HCT116 (cell line): ENCODE measurements around the gene SLAMF1. TPM values are rescaled to one million over a fixed set of nuclear protein-coding genes. Genes with fewer than 3 reads are reported as not detected.

Experiments
- ATAC-seq: fragments of 200-7000 bp; cut with Tn5 transposase; 2 replicates; pipeline ENCODE4 v1.9.1; 2020; ENCODE audit warnings: mild to moderate bottlenecking, moderate library complexity
- BruUV-seq: library from RNA; stranded (reverse); fragments of 400-500 nt; replicated peaks from 2 replicates; lab custom pipeline; 2021; lab: Mats Ljungman, UMichigan
- CTCF ChIA-PET: fragments of 300-600 bp; sonication (Branson Sonifier 250); formaldehyde crosslinking; loops from one replicate; lab custom pipeline; 2021; ENCODE audit warnings: antibody characterized with exemption; lab: Charles Lee
- POLR2A ChIA-PET: fragments of 300-600, 350-600 bp; sonication (Branson Sonifier 250); formaldehyde crosslinking; loops from one replicate; lab custom pipeline; 2021; ENCODE audit warnings: antibody characterized with exemption; lab: Charles Lee
- RAD21 ChIA-PET, 2 experiments: fragments of 300-600 bp; sonication (Branson Sonifier 250); formaldehyde crosslinking; loops; one replicate each; lab custom pipeline; 2023; ENCODE audit warnings: low total read pairs in 2 of 2; ENCODE audit not compliant: uncharacterized antibody in 2 of 2, unreplicated experiment in 2 of 2, low non-redundant PET in 1 of 2; lab: Charles Lee
- DNase-seq: peaks from one replicate; pipeline ENCODE4 v3.0.0-alpha.2; 2010; ENCODE audit warnings: low read depth, low spot score
- H2AFZ ChIP-seq: fragments of 200-600 bp; shearing (Covaris generic), sonication (generic); 2 replicates; pipeline ENCODE4 v1.6.1; 2017; ENCODE audit warnings: low read depth, mixed run types, mixed read lengths, antibody characterized with exemption, low read length; ENCODE audit not compliant: poor library complexity, severe bottlenecking
- H3K27ac ChIP-seq: 2 replicates; pipeline ENCODE4 v1.5.1; 2012; ENCODE audit warnings: low read depth, low read length
- H3K27me3 ChIP-seq: fragments of 200-600 bp; sonication (generic); 2 replicates; pipeline ENCODE4 v1.6.1; 2016; ENCODE audit warnings: mixed run types, low read length, mixed read lengths; ENCODE audit not compliant: insufficient read depth
- H3K36me3 ChIP-seq, 2 experiments: fragments of 200-500 bp in 1 of 2; fragments of 200-600 bp in 1 of 2; sonication (Bioruptor generic) in 1 of 2; sonication (generic) in 1 of 2; 2 replicates each; pipeline versions ENCODE4 v1.5.1 to v1.6.1; 2014 to 2016; ENCODE audit warnings: low read length in 2 of 2, inconsistent platforms in 1 of 2, mixed read lengths in 1 of 2, mixed run types in 1 of 2; ENCODE audit not compliant: insufficient read depth in 2 of 2, control insufficient read depth in 1 of 2
- H3K4me1 ChIP-seq, 2 experiments: fragments of 200-600 bp in 1 of 2; sonication (generic) in 1 of 2; 2 replicates each; pipeline versions ENCODE4 v1.5.1 to v1.6.1; 2012 to 2017; ENCODE audit warnings: low read length in 2 of 2, inconsistent platforms in 1 of 2, mild to moderate bottlenecking in 1 of 2, mixed read lengths in 1 of 2, mixed run types in 1 of 2, moderate library complexity in 1 of 2; ENCODE audit not compliant: insufficient read depth in 2 of 2, control insufficient read depth in 1 of 2
- H3K4me2 ChIP-seq: fragments of 200-600 bp; sonication (generic); 2 replicates; pipeline ENCODE4 v1.6.1; 2017; ENCODE audit warnings: mixed run types, low read length, mixed read lengths
- H3K4me3 ChIP-seq, 2 experiments: fragments of 200-600 bp in 1 of 2; sonication (generic) in 1 of 2; replicated peaks in 1 of 2; 2 replicates each; pipeline ENCODE4 v1.5.1; 2011 to 2016; ENCODE audit warnings: low read length in 2 of 2, control low read depth in 1 of 2, low read depth in 1 of 2, mild to moderate bottlenecking in 1 of 2, mixed read lengths in 1 of 2, mixed run types in 1 of 2
- H3K79me2 ChIP-seq: fragments of 200-600 bp; sonication (generic); 2 replicates; pipeline ENCODE4 v1.6.1; 2017; ENCODE audit warnings: mild to moderate bottlenecking, mixed run types, low read length, moderate library complexity, mixed read lengths; ENCODE audit not compliant: insufficient read depth
- H3K9ac ChIP-seq: fragments of 200-600 bp; sonication (generic); 2 replicates; pipeline ENCODE4 v1.6.1; 2016; ENCODE audit warnings: low read length, mixed read lengths
- H3K9me2 ChIP-seq: fragments of 200-600 bp; sonication (generic), shearing (Covaris generic); 2 replicates; pipeline ENCODE4 v1.6.1; 2017; ENCODE audit warnings: mixed run types, mild to moderate bottlenecking, moderate library complexity; ENCODE audit not compliant: insufficient read depth
- H3K9me3 ChIP-seq, 2 experiments: fragments of 200-500 bp in 1 of 2; fragments of 200-600 bp in 1 of 2; sonication (Bioruptor generic) in 1 of 2; sonication (generic) in 1 of 2; 2 replicates each; pipeline ENCODE4 v1.6.1; 2014 to 2017; ENCODE audit warnings: low read length in 2 of 2, mixed read lengths in 2 of 2, inconsistent platforms in 1 of 2, low read depth in 1 of 2, mild to moderate bottlenecking in 1 of 2, mixed run types in 1 of 2, moderate library complexity in 1 of 2; ENCODE audit not compliant: control insufficient read depth in 1 of 2, insufficient read depth in 1 of 2
- H4K20me1 ChIP-seq: fragments of 200-600 bp; sonication (generic), shearing (Covaris generic); 2 replicates; pipeline ENCODE4 v1.6.1; 2017; ENCODE audit warnings: mixed run types, mild to moderate bottlenecking, moderate library complexity; ENCODE audit not compliant: insufficient read depth
- CEBPB ChIP-seq: IDR thresholded peaks from 2 replicates; pipeline ENCODE4 v1.6.1; 2012; ENCODE audit warnings: low read depth
- EZH2 ChIP-seq: fragments of 200-600 bp; sonication (generic); IDR thresholded peaks from 2 replicates; pipeline ENCODE4 v1.6.1; 2017; ENCODE audit warnings: antibody characterized with exemption, mixed run types
- FOSL1 ChIP-seq: IDR thresholded peaks from 2 replicates; pipeline ENCODE4 v1.6.1; 2012; ENCODE audit warnings: low read depth
- JUND ChIP-seq: IDR thresholded peaks from 2 replicates; pipeline ENCODE4 v1.6.1; 2012
- POLR2A ChIP-seq: IDR thresholded peaks from 2 replicates; pipeline ENCODE4 v1.7.0; 2011; ENCODE audit warnings: borderline replicate concordance; ENCODE audit not compliant: insufficient read depth, insufficient read length; ENCODE audit errors: extremely low read depth
- POLR2AphosphoS5 ChIP-seq: IDR thresholded peaks from 2 replicates; pipeline ENCODE4 v1.6.1; 2011; ENCODE audit warnings: mild to moderate bottlenecking, low read depth, low read length, moderate library complexity
- RAD21 ChIP-seq: IDR thresholded peaks from 2 replicates; pipeline ENCODE4 v1.6.1; 2012; ENCODE audit warnings: low read depth, mild to moderate bottlenecking
- REST ChIP-seq: IDR thresholded peaks from 2 replicates; pipeline ENCODE4 v1.6.1; 2012; ENCODE audit warnings: low read depth
- SP1 ChIP-seq: IDR thresholded peaks from 2 replicates; pipeline ENCODE4 v1.6.1; 2012; ENCODE audit warnings: low read depth
- SRF ChIP-seq: IDR thresholded peaks from 2 replicates; pipeline ENCODE4 v1.6.1; 2012; ENCODE audit warnings: low read depth
- TCF7L2 ChIP-seq: IDR thresholded peaks from 2 replicates; pipeline ENCODE4 v1.7.0; 2011; ENCODE audit warnings: borderline replicate concordance, inconsistent platforms; ENCODE audit not compliant: insufficient read depth, insufficient read length; ENCODE audit errors: extremely low read depth
- ZBTB33 ChIP-seq: IDR thresholded peaks from 2 replicates; pipeline ENCODE4 v1.6.1; 2011; ENCODE audit warnings: mild to moderate bottlenecking, low read length, moderate library complexity; ENCODE audit not compliant: insufficient replicate concordance; ENCODE audit errors: extremely low read depth
- ZNF274 ChIP-seq: fragments of 200-500 bp; sonication (Bioruptor generic); IDR thresholded peaks from 2 replicates; pipeline ENCODE4 v1.6.1; 2014; ENCODE audit warnings: mild to moderate bottlenecking, low read depth, low read length, inconsistent platforms
- intact Hi-C: fragments of 100-400 bp; cut with micrococcal nuclease; formaldehyde crosslinking; loops from 2 replicates; pipeline ENCODE4 v1.10.0; 2022
- total RNA-seq: library from RNA; stranded (reverse); gene quantifications from one replicate; pipeline ENCODE4 v1.2.1, GENCODE V29; 2021; ENCODE audit not compliant: unreplicated experiment

Gene SLAMF1
- total RNA-seq, 1 experiment from 2014 or later: 0.30 TPM

GRCh38 chr1:160608514-160608913 lies 38.3 kb downstream of the SLAMF1 start:
- Histone ChIP-seq H3K27ac (no peak overlapping the region), H3K9ac (no peak overlapping the region), H3K9me3 (no peaks in the 10 kb centered on the region), H3K27me3 (peaks cover 48% of the 10 kb centered on the region), H3K4me2 (no peak overlapping the region), H3K4me3 (no peak overlapping the region), H3K36me3 (no peaks in the 10 kb centered on the region), H4K20me1 (no peaks in the 10 kb centered on the region), H3K9me2 (no peaks in the 10 kb centered on the region), H2AFZ (no peak overlapping the region), H3K79me2 (no peaks in the 10 kb centered on the region), H3K4me1 (no peaks in the 10 kb centered on the region)
- ATAC-seq: no peak
- POLR2A ChIA-PET: no interaction called here
- TF ChIP-seq RAD21: no peak
- TF ChIP-seq TCF7L2: no peak
- TF ChIP-seq POLR2AphosphoS5: no peak
- TF ChIP-seq CEBPB: no peak
- TF ChIP-seq ZBTB33: no peak
- no TSS peak for BruUV-seq
- no peak for DNase-seq
- RAD21 ChIA-PET: no interaction called here
- CTCF ChIA-PET: interaction anchor here (2.2 to 2.7 kb wide), 3 partner anchors 10 to 180 kb away, joined by 5 to 19 read pairs (median 8); no protein-coding TSS in a partner anchor
- intact Hi-C loops: loop anchor here (5.0 kb wide), 1 partner anchor 506 kb away; no protein-coding TSS in a partner anchor

GRCh38 chr1:160608057-160608456 lies 38.8 kb downstream of the SLAMF1 start:
- ATAC-seq (no peak), DNase-seq (no peak)
- no peak overlapping the region for H3K27ac ChIP-seq
- H3K4me3 ChIP-seq: no peak overlapping the region
- no peaks in the 10 kb centered on the region for H3K79me2 ChIP-seq
- ChIA-PET POLR2A (no interaction called here), CTCF (interaction anchor here (2.6 to 2.7 kb wide), 2 partner anchors 11 to 179 kb away, joined by 8 to 19 read pairs; no protein-coding TSS in a partner anchor), RAD21 (no interaction called here)
- H3K9ac ChIP-seq: no peak overlapping the region
- H2AFZ ChIP-seq: no peak overlapping the region
- H3K4me2 ChIP-seq: no peak overlapping the region
- no peaks in the 10 kb centered on the region for H3K36me3 ChIP-seq
- intact Hi-C loops: loop anchor here (5.0 kb wide), 1 partner anchor 506 kb away; no protein-coding TSS in a partner anchor
- H3K4me1 ChIP-seq: no peaks in the 10 kb centered on the region
- H3K27me3 ChIP-seq: peaks cover 43% of the 10 kb centered on the region
- BruUV-seq: no TSS peak
- H3K9me2 ChIP-seq: no peaks in the 10 kb centered on the region
- no peaks in the 10 kb centered on the region for H4K20me1 ChIP-seq
- no peaks in the 10 kb centered on the region for H3K9me3 ChIP-seq
- no peak for TF ChIP-seq RAD21
- TF ChIP-seq POLR2AphosphoS5: no peak
- no peak for TF ChIP-seq FOSL1
- no peak for TF ChIP-seq SRF
- no peak for TF ChIP-seq CEBPB
- no peak for TF ChIP-seq ZNF274
- no peak for TF ChIP-seq REST
- no peak for TF ChIP-seq EZH2
- TF ChIP-seq TCF7L2: no peak
- no peak for TF ChIP-seq JUND
- no peak for TF ChIP-seq SP1
- no peak for TF ChIP-seq POLR2A
